ENCODE data around the gene ARHGAP9.

- TF ChIP-seq CTCF (conservative IDR thresholded peaks at IDR 0.05; ENCODE audit: low read length) (no peak), EZH2phosphoT487 (IDR thresholded peaks at IDR 0.05; ENCODE audit: borderline replicate concordance) (no peak)
Observed at GRCh38 chr12:57481671-57482070, 2.0 kb upstream of the ARHGAP9 start.

Measured in Loucy (cell line).